HepG2 (cell line): ENCODE data around the gene NOTCH4. TPM values are rescaled to one million over a fixed set of nuclear protein-coding genes. Genes with fewer than 3 reads are reported as not detected.
A peak's percentile ranks its signal among the peaks of the same experiment; 100 is the strongest.

Source experiments
- ATF6 ChIP-seq: sonication (generic); formaldehyde crosslinking; conservative IDR thresholded peaks from 2 replicates; pipeline ENCODE4 v1.4.0; 2020; ENCODE audit warnings: missing genetic modification reagents
- CBX2 ChIP-seq, 2 experiments: fragments of 200-600 bp in 1 of 2; sonication (generic); formaldehyde crosslinking in 1 of 2; IDR thresholded peaks; 2 replicates each; pipeline versions ENCODE4 v1.7.0 to v1.8.1; 2018 to 2022; ENCODE audit warnings: low read depth in 2 of 2, low read length in 1 of 2, mild to moderate bottlenecking in 1 of 2, missing genetic modification reagents in 1 of 2
- GATA4 ChIP-seq: sonication (generic); IDR thresholded peaks from 2 replicates; pipeline ENCODE4 v1.6.1; 2016; ENCODE audit warnings: antibody characterized with exemption, low read depth, borderline replicate concordance
- HNRNPUL1 ChIP-seq: fragments of 200-400 bp; formaldehyde crosslinking; IDR thresholded peaks from 2 replicates; pipeline ENCODE4 v1.6.1; 2017; ENCODE audit warnings: low read depth, mild to moderate bottlenecking, low read length, moderate library complexity
- HOXA5 ChIP-seq: sonication (generic); formaldehyde crosslinking; IDR thresholded peaks from 2 replicates; pipeline ENCODE4 v1.4.0; 2020; ENCODE audit warnings: missing genetic modification reagents
- JDP2 ChIP-seq: sonication (generic); formaldehyde crosslinking; IDR thresholded peaks from 2 replicates; pipeline ENCODE4 v1.8.1; 2022; ENCODE audit warnings: missing genetic modification reagents, borderline replicate concordance
- KLF9 ChIP-seq: IDR thresholded peaks from 2 replicates; pipeline ENCODE4 v1.6.1; 2016; ENCODE audit warnings: low read depth
- LBX2 ChIP-seq: sonication (generic); formaldehyde crosslinking; IDR thresholded peaks from 2 replicates; pipeline ENCODE4 v1.5.0; 2020; ENCODE audit warnings: missing genetic modification reagents, mild to moderate bottlenecking, borderline replicate concordance
- MED8 ChIP-seq: sonication (generic); formaldehyde crosslinking; IDR thresholded peaks from 2 replicates; pipeline ENCODE4 v1.8.1; 2023; ENCODE audit warnings: mild to moderate bottlenecking, missing genetic modification reagents; ENCODE audit not compliant: insufficient replicate concordance
- NFAT5 ChIP-seq: sonication (generic); formaldehyde crosslinking; IDR thresholded peaks from 2 replicates; pipeline ENCODE4 v1.4.0; 2020; ENCODE audit warnings: missing genetic modification reagents
- NR2F6 ChIP-seq, 2 experiments: IDR thresholded peaks; 2 replicates each; pipeline ENCODE4 v1.6.1; 2016; ENCODE audit warnings: antibody characterized with exemption in 1 of 2, mild to moderate bottlenecking in 1 of 2
- PRDM15 ChIP-seq: sonication (generic); formaldehyde crosslinking; IDR thresholded peaks from 2 replicates; pipeline ENCODE4 v1.4.0; 2020; ENCODE audit warnings: missing genetic modification reagents
- TBP ChIP-seq: sonication (generic); formaldehyde crosslinking; IDR thresholded peaks from 2 replicates; pipeline ENCODE4 v1.5.0; 2020; ENCODE audit warnings: missing genetic modification reagents
- ZNF10 ChIP-seq: sonication (generic); formaldehyde crosslinking; IDR thresholded peaks from 2 replicates; pipeline ENCODE4 v1.4.0; 2020; ENCODE audit warnings: mild to moderate bottlenecking, low read depth, missing genetic modification reagents, borderline replicate concordance
- ZNF24 ChIP-seq: fragments of 450-650 bp; IDR thresholded peaks from 2 replicates; pipeline ENCODE4 v1.6.1; 2017; ENCODE audit warnings: antibody characterized with exemption, mild to moderate bottlenecking
- ZNF34 ChIP-seq: sonication (generic); formaldehyde crosslinking; IDR thresholded peaks from 2 replicates; pipeline ENCODE4 v1.4.0; 2020; ENCODE audit warnings: mild to moderate bottlenecking, missing genetic modification reagents, borderline replicate concordance
- polyA plus RNA-seq, 8 experiments: library from polyadenylated mRNA; depleted of rRNA in 3 of 8; stranded (reverse) in 7 of 8; unstranded in 1 of 8; fragments of >200 nt; fragmentation: Illumina TruSeq in 4 of 8; extraction: Trizol in 4 of 8; gene quantifications; 2 replicates each; pipeline versions ENCODE4 v1.2.1 to v1.2.3, GENCODE V29; 2011 to 2016; ENCODE audit warnings: low read depth in 4 of 8, missing spikeins in 1 of 8, mixed read lengths in 1 of 8; ENCODE audit not compliant: insufficient read depth in 1 of 8
- total RNA-seq, 5 experiments: library from RNA; depleted of rRNA; stranded (reverse); fragments of >200 nt; fragmentation: Illumina TruSeq; extraction: Trizol; gene quantifications; 2 replicates each; pipeline ENCODE4 v1.2.3, GENCODE V29; 2016; ENCODE audit warnings: low read depth in 1 of 5

NOTCH4 gene
- total and polyA plus RNA-seq, 2 of the 13 experiments (the other 11 are each of a cell fraction or from before 2014, with no cell fraction given): 0.51 to 0.83 TPM

GRCh38 chr6:32195902-32196681, 27.8 kb downstream of the NOTCH4 start (continued):
- TF ChIP-seq NFAT5 (CRISPR knock-in tag) (no peak), HNRNPUL1 (no peak; the same call in 1 of the 2 replicates), GATA4 (0 out of 2 replicates have a peak, but pooled peaks have one; percentile 25), KLF9 (peak; percentile 81; the same call in 1 of the 2 replicates), ZNF34 (CRISPR knock-in tag) (0 out of 2 replicates have a peak, but pooled peaks have one; percentile 60), ZNF10 (CRISPR knock-in tag) (no peak), PRDM15 (no peak; the same call in none of the 2 replicates), ZNF24 (no peak), NR2F6 (IDR thresholded peaks at IDR 0.05) (no peak), NR2F6 (CRISPR knock-in tag; IDR thresholded peaks at IDR 0.05) (0 out of 2 replicates have a peak, but pooled peaks have one; percentile 13), JDP2 (CRISPR knock-in tag) (peak; percentile 76; the same call in 1 of the 2 replicates), LBX2 (CRISPR knock-in tag) (peak; percentile 73; the same call in 1 of the 2 replicates), CBX2 (IDR thresholded peaks at IDR 0.05; ENCODE audit: low read depth, low read length) (no peak), CBX2 (CRISPR knock-in tag; IDR thresholded peaks at IDR 0.05; ENCODE audit: low read depth) (0 out of 2 replicates have a peak, but pooled peaks have one; percentile 25), HOXA5 (CRISPR knock-in tag) (no peak; the same call in 1 of the 2 replicates), ATF6 (CRISPR knock-in tag) (no peak), TBP (CRISPR knock-in tag) (no peak), MED8 (CRISPR knock-in tag) (no peak)
